ENCODE measurements around the gene PTRH2. TPM values are rescaled to one million over a fixed set of nuclear protein-coding genes. Genes with fewer than 3 reads are reported as not detected.

The PTRH2 gene
- total RNA-seq, 1 donor, result 16.4 TPM

- no peak for DNase-seq (ENCODE audit: low read depth)
- no peak for TF ChIP-seq CTCF (IDR thresholded peaks at IDR 0.05; ENCODE audit: insufficient read depth, low read depth, low read length)
- H3K4me3 ChIP-seq (ENCODE audit: low read depth, low read length), result no peak overlapping the region
Observed at GRCh38 chr17:59723041-59723440, 15.8 kb upstream of the PTRH2 start.

GRCh38 chr17:59722623-59723022 is 15.4 kb upstream of the PTRH2 start:
- DNase-seq (ENCODE audit: low read depth), result no peak
- H3K4me3 ChIP-seq (ENCODE audit: low read depth, low read length), result no peak overlapping the region
- TF ChIP-seq CTCF (IDR thresholded peaks at IDR 0.05; ENCODE audit: insufficient read depth, low read depth, low read length), result no peak

GRCh38 chr17:59719526-59719925 is 12.3 kb upstream of the PTRH2 start:
- DNase-seq (ENCODE audit: low read depth), result no peak
- no peak overlapping the region for H3K4me3 ChIP-seq (ENCODE audit: low read depth, low read length)
- TF ChIP-seq CTCF (IDR thresholded peaks at IDR 0.05; ENCODE audit: insufficient read depth, low read depth, low read length), result no peak

GRCh38 chr17:59716427-59716826 is 9.2 kb upstream of the PTRH2 start:
- no peak for DNase-seq (ENCODE audit: low read depth)
- TF ChIP-seq CTCF (IDR thresholded peaks at IDR 0.05; ENCODE audit: insufficient read depth, low read depth, low read length), result no peak
- H3K4me3 ChIP-seq (ENCODE audit: low read depth, low read length), result no peak overlapping the region

GRCh38 chr17:59714255-59714654 is 7.0 kb upstream of the PTRH2 start:
- no peak for TF ChIP-seq CTCF (IDR thresholded peaks at IDR 0.05; ENCODE audit: insufficient read depth, low read depth, low read length)
- no peak overlapping the region for H3K4me3 ChIP-seq (ENCODE audit: low read depth, low read length)
- DNase-seq (ENCODE audit: low read depth), result no peak

GRCh38 chr17:59712862-59713261 is 5.6 kb upstream of the PTRH2 start:
- TF ChIP-seq CTCF (IDR thresholded peaks at IDR 0.05; ENCODE audit: insufficient read depth, low read depth, low read length), result no peak
- no peak overlapping the region for H3K4me3 ChIP-seq (ENCODE audit: low read depth, low read length)
- DNase-seq (ENCODE audit: low read depth), result no peak

- no peak for TF ChIP-seq CTCF (IDR thresholded peaks at IDR 0.05; ENCODE audit: insufficient read depth, low read depth, low read length)
- DNase-seq (ENCODE audit: low read depth), result no peak
- no peak overlapping the region for H3K4me3 ChIP-seq (ENCODE audit: low read depth, low read length)
Observed at GRCh38 chr17:59711936-59712335, 4.7 kb upstream of the PTRH2 start.
